Measurements from ENCODE around the gene NECAB3. TPM values are rescaled to one million over a fixed set of nuclear protein-coding genes. Genes with fewer than 3 reads are reported as not detected.

NECAB3 gene
- total and polyA plus RNA-seq, 2 donors (not counting 3 experiments of a cell fraction or from before 2014, with no cell fraction given): 18.1 to 22.4 TPM

- no TSS peak for BruUV-seq (replicated peaks)
- H3K36me3 ChIP-seq (ENCODE audit: control insufficient read depth in 2 of 2, extremely low read depth in 1 of 2, insufficient read depth in 2 of 2, low read length in 2 of 2): peaks cover 0 to 2% of the 10 kb centered on the region in 2 experiments
- peak within 1 kb of the TSS; percentile 57 for H2AFZ ChIP-seq (ENCODE audit: low read depth, low read length)
- dilution Hi-C loops (cut with MboI; ENCODE audit: extremely low pct_ligation_motif_present, low sequenced_read_pairs) (no loop called here), intact Hi-C loops (cut with micrococcal nuclease) (loop anchor here (2.0 to 10.0 kb wide), 3 partner anchors 20 to 401 kb away; partner anchors contain the start of genes E2F1 and RALY)
- POLR2A ChIA-PET: interaction anchor here (1.2 kb wide), 1 partner anchor 177 kb away, joined by 3 read pairs; the partner anchor contains the start of gene CBFA2T2
- peak within 1 kb of the TSS; percentile 21 for H3K27ac ChIP-seq (ENCODE audit: insufficient read depth, low read depth, low read length)
- H3K9ac ChIP-seq (replicated peaks; ENCODE audit: extremely low read depth, insufficient read depth, low read length): peak within 1 kb of the TSS; percentile 7
- H3K4me1 ChIP-seq (ENCODE audit: control insufficient read depth, extremely low read depth, insufficient read depth, low read length): peaks cover 23% of the 10 kb centered on the region
- CTCF ChIA-PET: interaction anchor here (0.6 to 3.3 kb wide), 19 partner anchors 9 to 402 kb away, joined by 3 to 36 read pairs (median 4); partner anchors contain the start of genes CBFA2T2, CDK5RAP1, SNTA1 and ZNF341
- no peaks in the 10 kb centered on the region for H3K27me3 ChIP-seq (ENCODE audit: control insufficient read depth in 2 of 2, insufficient read depth in 2 of 2, low read length in 2 of 2)
- no peaks in the 10 kb centered on the region for H3K79me2 ChIP-seq (ENCODE audit: control insufficient read depth, insufficient read depth, low read length)
- H4K20me1 ChIP-seq (replicated peaks; ENCODE audit: control insufficient read depth, extremely low read depth, insufficient read depth, low read length): no peaks in the 10 kb centered on the region
- FAIRE-seq (peak; percentile 98), DNase-seq (ENCODE audit: low read depth, low spot score) (peak; percentile 98)
- H3K4me2 ChIP-seq (ENCODE audit: insufficient read depth, low read length): peak within 1 kb of the TSS; percentile 26
- TF ChIP-seq POLR2A (IDR thresholded peaks at IDR 0.05; ENCODE audit: low read depth, low read length) (peak; percentile 87), FOS (IDR thresholded peaks at IDR 0.05; ENCODE audit: borderline replicate concordance, insufficient read depth, low read length) (no peak), JUN (IDR thresholded peaks at IDR 0.05; ENCODE audit: borderline replicate concordance, insufficient read depth, insufficient read length, low read depth) (no peak), CTCF (IDR thresholded peaks at IDR 0.05; ENCODE audit: extremely low read depth in 1 of 2, insufficient read depth in 1 of 2, low read depth in 1 of 2, low read length in 2 of 2) (peak in 1 of 2 donors; percentile 53), MYC (IDR thresholded peaks at IDR 0.05; ENCODE audit: low read depth, low read length) (no peak), EZH2 (IDR thresholded peaks at IDR 0.05; ENCODE audit: borderline replicate concordance, low read depth, low read length, severe bottlenecking) (no peak), GATA2 (IDR thresholded peaks at IDR 0.05; ENCODE audit: insufficient read depth, insufficient read length, low read depth, low read length) (no peak), POLR2AphosphoS5 (IDR thresholded peaks at IDR 0.05; ENCODE audit: insufficient read depth, low read depth, low read length) (peak; percentile 86)
- TF ChIP-seq, protein P1, sequence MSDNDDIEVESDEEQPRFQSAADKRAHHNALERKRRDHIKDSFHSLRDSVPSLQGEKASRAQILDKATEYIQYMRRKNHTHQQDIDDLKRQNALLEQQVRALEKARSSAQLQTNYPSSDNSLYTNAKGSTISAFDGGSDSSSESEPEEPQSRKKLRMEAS (IDR thresholded peaks at IDR 0.05; ENCODE audit: insufficient read depth, insufficient read length): no peak
- H3K9me1 ChIP-seq (replicated peaks; ENCODE audit: control insufficient read depth, extremely low read depth, insufficient read depth, low read length): no peaks in the 10 kb centered on the region
- peak within 1 kb of the TSS; percentile 3 to 33 (median 17) for H3K4me3 ChIP-seq (replicated peaks in 1 of 3; ENCODE audit: insufficient read depth in 1 of 3, low read depth in 1 of 3, low read length in 3 of 3)
- no peaks in the 10 kb centered on the region for H3K9me3 ChIP-seq (replicated peaks; ENCODE audit: control insufficient read depth, insufficient read depth, low read length)
These were observed 7.7 kb downstream of the NECAB3 start, which contains the start of gene ACTL10 for GRCh38 chr20:33666293-33667244. Gene ACTL10, plus strand, starts transcription at chr20:33666943. Its CDS starts 555 bp downstream, at chr20:33667498.

All from endothelial cell of umbilical vein (primary cell).